SU-DHL-6 (cell line): Measurements from ENCODE around the gene NBPF20.
"Not testable (repeated sequence)": the region's sequence is repeated elsewhere in the genome, so short reads cannot be mapped to it uniquely, and the experiment has no call there.

Experiments
- CTCF ChIP-seq: fragments of 200-600 bp; sonication (generic); IDR thresholded peaks from one replicate; pipeline ENCODE4 v1.5.1; 2017; ENCODE audit warnings: antibody characterized with exemption, mild to moderate bottlenecking, low read length, moderate library complexity; ENCODE audit not compliant: insufficient read depth, poor library complexity, severe bottlenecking
- EZH2phosphoT487 ChIP-seq: fragments of 200-600 bp; sonication (generic), shearing (Covaris generic); conservative IDR thresholded peaks from 2 replicates; pipeline ENCODE4 v1.6.1; 2018; ENCODE audit warnings: mild to moderate bottlenecking, antibody characterized with exemption, low read length, moderate library complexity, mixed read lengths

GRCh38 chr1:145442340-145442739 lies 16.9 kb upstream of the NBPF20 start:
- TF ChIP-seq CTCF, EZH2phosphoT487: not testable (repeated sequence)
